NCI-H1694 (cell line): ENCODE data around the gene IGF1R.
"Not testable (repeated sequence)": the region's sequence is repeated elsewhere in the genome, so short reads cannot be mapped to it uniquely, and the experiment has no call there.

Experiments
- DNase-seq: peaks from one replicate; lab custom pipeline; 2025; lab: John Stamatoyannopoulos, UW

IGF1R gene

DNA sequence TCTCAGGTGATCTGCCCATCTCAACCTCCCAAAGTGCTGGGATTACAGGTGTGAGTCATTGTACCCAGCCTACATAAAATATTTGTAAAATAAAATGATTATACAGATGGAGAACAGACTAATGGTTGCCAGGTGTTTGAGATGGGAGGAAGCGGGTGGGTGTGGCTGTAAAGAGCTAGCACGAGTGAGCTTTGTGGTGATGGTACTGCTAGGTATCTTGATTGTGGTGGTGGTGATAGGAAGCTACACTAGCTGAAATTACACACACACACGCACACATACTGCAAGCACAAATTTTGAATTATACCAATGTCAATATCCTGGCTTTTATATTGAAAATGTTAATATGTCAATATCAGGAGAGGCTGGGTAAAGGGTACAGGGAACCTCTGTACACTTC, 353.9 kb downstream of the IGF1R start:
- DNase-seq, result no peak

DNA sequence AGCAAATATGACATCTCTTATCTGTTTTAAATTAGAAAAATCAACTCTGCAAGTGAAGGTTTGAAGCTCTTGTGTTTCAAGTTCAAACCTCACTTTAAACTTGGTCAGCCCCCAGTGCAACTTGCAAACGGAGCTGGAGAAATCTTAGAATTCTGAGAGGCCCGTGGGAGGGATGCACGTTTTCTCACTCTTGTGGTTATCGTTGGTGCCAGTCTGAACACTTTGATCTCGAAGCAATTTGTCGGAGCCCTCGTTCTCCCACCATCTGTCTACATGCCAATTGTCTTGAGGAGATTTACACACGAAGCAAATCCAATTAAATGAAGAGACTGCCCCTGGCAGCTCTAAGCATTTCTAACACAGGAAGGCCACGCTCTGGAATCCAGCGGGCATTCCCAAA, 355.0 kb downstream of the IGF1R start:
- not testable (repeated sequence) for DNase-seq

DNA sequence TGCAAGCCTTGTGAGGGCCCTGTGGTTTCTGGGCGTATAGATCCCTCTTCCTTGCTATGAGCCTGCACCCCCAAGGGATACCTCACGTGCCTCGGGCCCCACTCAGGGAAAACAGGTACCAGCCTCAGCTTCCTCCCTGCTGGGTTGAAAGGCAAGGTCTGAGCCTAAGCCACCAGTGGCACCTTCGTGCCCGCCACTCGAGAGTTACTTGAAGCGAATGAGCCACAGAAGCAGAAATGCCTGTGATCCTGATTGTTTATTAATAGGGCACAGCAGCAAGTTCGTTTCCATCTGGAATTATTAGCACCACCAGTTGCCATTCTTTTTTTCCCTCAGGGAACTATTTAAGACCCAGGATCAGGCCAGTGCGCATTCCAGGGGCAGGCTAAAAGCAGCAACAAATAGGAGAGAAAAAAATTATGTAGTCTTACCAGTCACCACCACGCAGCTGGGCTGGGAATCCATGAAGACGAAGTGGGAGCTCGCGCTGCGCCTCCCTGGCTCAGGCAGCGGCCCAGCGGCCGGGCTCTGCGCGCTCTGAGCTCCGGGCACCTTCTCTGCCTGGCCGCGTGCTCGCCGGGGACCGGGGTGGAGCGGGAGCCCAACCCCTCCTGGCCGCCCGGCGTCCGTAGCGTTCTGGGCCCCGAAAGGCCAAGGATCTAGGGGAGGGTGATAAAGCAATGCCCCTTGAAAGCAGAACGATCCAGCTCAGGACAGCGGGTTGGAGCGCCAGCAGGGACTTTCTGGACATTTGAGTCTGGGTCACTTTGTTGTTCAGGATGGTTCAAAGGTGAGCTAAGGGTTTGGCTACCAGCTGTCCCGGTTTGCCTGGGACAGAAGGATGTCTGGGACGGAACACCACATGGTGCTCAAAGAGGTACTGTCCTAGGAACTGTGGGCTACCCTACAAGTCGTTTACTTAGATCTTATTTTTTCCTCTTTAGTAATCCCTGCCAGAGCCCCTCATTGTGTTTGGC, 356.9 kb downstream of the IGF1R start:
- not testable (repeated sequence) for DNase-seq

DNA sequence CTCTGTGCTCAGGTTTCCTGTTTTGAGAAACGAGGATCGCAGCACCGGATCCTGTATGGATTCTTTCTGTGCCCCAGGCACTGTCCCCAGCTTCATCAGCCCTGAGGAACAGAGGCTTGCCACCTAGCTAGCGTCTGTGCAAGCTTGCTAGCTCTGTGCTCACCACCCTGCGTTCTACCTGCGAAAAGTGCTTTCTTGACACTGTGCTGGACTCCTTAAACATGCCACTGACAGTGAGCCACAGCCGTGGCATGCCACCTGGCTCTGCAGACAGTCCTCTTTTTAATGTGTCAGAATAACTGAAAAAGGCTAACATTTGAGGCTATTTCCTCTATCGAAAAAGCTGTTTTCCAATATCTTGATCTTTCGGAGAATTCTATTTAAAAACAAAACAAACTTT, 357.8 kb downstream of the IGF1R start:
- DNase-seq, result no peak

DNA sequence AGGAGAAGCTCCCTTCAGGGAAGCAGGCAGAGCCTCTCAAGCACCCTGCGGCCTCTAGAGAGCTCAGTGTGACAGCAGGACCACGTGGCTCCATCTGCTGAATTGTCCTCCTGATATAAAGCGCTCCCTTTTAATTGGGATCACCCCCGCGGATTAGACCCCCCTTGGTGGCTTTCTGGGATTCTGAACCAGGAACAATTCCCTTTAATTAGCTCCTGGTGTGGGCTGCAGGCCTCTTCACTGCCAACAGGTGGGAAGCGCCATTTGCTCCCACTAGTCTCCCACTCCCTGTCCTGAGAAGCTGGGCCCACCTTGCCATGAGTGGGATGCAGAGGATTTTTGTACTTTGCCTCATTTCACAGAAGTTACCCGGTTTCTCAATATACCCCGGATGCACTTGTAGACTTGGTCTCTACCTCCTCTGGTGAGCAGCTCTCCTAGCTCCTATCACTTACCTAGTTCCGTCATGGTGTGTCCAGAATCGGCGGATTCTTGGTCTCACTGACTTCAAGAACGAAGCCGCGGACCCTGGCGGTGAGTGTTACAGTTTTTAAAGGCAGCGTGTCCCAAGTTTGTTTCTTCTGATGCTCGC, 358.7 kb downstream of the IGF1R start:
- no peak for DNase-seq

DNA sequence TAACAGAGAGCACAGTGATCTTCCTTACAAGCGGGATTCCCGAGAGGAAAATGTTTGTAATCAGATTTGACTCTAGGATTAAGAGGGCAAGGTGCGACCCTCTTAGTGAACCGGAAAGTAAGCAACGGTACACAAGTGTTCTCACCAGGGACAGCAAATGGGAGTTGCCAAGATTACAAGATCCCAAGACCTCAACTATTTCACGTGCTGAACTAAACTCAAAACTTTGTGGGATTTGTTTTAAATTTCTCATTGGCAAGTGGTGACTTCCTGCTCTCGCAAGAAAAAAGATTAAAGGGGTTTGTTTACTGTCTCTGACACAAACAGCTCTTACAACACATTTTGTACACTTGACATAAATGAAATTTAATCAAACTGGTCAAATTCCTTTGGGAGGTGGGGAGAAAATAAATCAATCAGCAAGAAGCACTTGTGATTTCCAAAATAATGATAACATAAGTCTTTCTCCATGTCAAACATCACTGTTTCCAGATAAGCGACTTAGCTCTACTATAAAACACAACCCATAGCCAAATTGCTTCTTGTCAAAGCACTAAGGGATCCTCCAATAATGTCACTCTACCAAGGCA, 361.5 kb downstream of the IGF1R start:
- DNase-seq, result no peak

DNA sequence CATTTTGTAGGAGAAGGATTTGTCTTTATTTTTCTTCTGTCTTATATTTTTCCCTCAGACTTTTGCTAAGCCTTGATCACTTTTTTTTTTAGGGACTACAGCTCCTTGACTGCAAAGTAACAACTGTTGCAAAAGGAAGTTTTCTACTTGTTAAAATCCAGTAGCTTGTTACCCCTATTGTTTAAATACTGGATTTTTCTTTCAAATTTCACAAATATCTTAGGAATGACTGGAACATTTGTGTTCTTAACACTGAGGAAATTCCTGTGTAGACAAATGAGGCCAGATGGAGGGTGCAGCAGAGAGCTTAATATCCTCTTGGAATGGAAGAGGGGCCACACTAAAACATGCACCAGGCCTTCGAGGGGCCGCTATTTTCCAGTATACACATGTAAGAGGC, 362.4 kb downstream of the IGF1R start:
- DNase-seq, result no peak
